Cardiac muscle cell (in vitro differentiated cells and primary cell): ENCODE measurements around the gene YIPF5. TPM values are rescaled to one million over a fixed set of nuclear protein-coding genes. Genes with fewer than 3 reads are reported as not detected.

Source experiments
- DNase-seq, 2 donors: peaks; one replicate each; pipeline versions ENCODE4 v3.0.0 to v3.0.0-alpha.2; 2010 to 2017; ENCODE audit warnings: low read depth in 1 of 2, low spot score in 1 of 2
- H3K27ac ChIP-seq: fragments of 200-600 bp; sonication (generic); 2 replicates; pipeline ENCODE4 v1.5.1; 2016
- H3K27me3 ChIP-seq: fragments of 200-600 bp; sonication (generic); 2 replicates; pipeline ENCODE4 v1.6.0; 2016; ENCODE audit warnings: control low read depth
- H3K36me3 ChIP-seq: fragments of 200-600 bp; sonication (generic); 2 replicates; pipeline ENCODE4 v1.5.1; 2016; ENCODE audit warnings: control low read depth
- H3K4me1 ChIP-seq: fragments of 200-600 bp; sonication (generic); 2 replicates; pipeline ENCODE4 v1.8.1; 2017; ENCODE audit warnings: low read depth, mild to moderate bottlenecking, mixed run types
- H3K4me3 ChIP-seq: fragments of 200-600 bp; sonication (generic); 2 replicates; pipeline ENCODE4 v1.5.1; 2016; ENCODE audit warnings: mild to moderate bottlenecking
- H3K9me3 ChIP-seq: fragments of 200-600 bp; sonication (generic); 2 replicates; pipeline ENCODE4 v1.5.1; 2017; ENCODE audit warnings: low read depth, mild to moderate bottlenecking, control low read depth
- polyA plus RNA-seq: library from polyadenylated mRNA; unstranded; fragments of >200 nt; fragmentation: Nextera tagmentation; extraction: Ambion mirVana; gene quantifications from 2 replicates; pipeline ENCODE4 v1.2.1, GENCODE V29; 2016
- total RNA-seq: library from RNA; depleted of rRNA; stranded (reverse); fragments of >200 nt; gene quantifications from 2 replicates; pipeline ENCODE4 v1.2.3, GENCODE V29; 2016
- TF ChIP-seq, protein P1 (sequence below): IDR thresholded peaks from 2 replicates; pipeline ENCODE4 v1.5.1; 2012; ENCODE audit warnings: low read depth, mild to moderate bottlenecking, low read length

YIPF5 gene
- total and polyA plus RNA-seq, 2 experiments from 2014 or later, result 17.8 to 72.8 TPM

DNA sequence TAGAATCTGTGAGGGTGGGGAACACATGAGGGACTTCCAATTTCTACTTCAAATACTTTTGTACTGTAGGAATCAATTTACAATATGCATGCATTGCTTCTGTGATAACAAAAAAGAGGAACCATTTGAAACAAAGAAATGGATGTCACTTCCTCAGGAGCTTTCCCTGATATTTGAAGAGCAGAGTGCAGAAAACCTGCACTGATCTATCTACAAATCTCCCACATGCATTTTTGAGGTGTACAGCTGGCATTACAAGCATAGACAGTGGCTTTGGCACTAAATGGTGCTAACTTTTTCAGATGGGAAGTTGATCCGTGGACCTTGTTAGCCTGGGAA lies 27.7 kb downstream of the YIPF5 start:
- H3K36me3 ChIP-seq, result no peaks in the 10 kb centered on the region
- no peak for DNase-seq
- H3K27ac ChIP-seq, result no peak overlapping the region
- no peaks in the 10 kb centered on the region for H3K9me3 ChIP-seq
- no peaks in the 10 kb centered on the region for H3K4me1 ChIP-seq
- no peaks in the 10 kb centered on the region for H3K27me3 ChIP-seq
- TF ChIP-seq, protein P1, sequence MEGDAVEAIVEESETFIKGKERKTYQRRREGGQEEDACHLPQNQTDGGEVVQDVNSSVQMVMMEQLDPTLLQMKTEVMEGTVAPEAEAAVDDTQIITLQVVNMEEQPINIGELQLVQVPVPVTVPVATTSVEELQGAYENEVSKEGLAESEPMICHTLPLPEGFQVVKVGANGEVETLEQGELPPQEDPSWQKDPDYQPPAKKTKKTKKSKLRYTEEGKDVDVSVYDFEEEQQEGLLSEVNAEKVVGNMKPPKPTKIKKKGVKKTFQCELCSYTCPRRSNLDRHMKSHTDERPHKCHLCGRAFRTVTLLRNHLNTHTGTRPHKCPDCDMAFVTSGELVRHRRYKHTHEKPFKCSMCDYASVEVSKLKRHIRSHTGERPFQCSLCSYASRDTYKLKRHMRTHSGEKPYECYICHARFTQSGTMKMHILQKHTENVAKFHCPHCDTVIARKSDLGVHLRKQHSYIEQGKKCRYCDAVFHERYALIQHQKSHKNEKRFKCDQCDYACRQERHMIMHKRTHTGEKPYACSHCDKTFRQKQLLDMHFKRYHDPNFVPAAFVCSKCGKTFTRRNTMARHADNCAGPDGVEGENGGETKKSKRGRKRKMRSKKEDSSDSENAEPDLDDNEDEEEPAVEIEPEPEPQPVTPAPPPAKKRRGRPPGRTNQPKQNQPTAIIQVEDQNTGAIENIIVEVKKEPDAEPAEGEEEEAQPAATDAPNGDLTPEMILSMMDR, result no peak
- H3K4me3 ChIP-seq, result no peak overlapping the region

DNA sequence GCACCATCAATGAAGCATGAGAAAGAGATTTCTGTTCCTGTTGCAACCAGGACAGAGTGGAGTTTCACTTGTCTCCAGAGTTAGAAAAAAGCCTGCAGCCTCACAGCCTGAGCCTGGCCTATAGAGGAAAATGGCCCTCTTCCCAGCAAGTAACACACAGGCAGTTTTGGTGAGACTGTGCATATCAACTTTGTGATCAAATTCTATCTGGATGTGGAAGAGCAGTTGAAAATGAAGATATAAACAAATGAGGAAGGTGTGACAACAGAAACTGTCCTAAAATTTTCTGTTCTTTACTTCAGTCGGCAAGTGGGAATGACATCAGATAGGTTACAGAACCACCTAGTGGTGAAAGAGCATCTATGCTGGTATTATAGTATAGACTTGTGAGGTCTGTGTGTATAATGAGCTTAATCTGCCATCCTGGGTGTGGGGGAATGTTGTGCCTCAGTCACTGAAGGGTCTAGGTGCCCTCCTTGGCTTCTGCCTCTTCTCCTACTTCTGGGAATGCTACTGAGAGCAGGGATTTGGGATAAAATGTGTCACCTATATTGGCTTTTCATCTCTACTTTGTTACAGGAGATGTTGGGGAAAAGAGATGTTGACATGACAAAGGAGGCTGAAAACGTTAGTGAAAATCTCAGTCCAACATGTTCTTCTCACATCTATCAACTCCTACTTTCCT lies 28.2 kb downstream of the YIPF5 start:
- no peaks in the 10 kb centered on the region for H3K36me3 ChIP-seq

DNA sequence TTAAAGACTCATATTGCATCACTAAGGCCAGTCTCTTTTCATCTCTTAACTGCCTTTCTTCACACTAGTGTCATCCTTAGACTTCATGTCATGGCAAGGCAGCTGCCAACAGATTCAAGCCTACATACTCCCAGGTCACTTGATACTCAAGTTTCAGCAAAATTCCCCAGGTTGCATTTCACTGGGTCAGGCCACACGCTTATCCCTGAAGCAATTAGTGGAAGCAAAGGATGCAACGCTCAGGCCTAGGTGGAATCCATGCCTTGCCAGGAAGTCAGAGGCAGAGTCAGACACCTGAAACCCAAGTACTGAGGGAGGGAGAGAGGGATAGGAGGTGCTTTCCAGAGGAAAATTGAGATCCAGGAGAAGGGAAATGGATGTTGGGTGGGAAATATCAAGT lies 28.9 kb downstream of the YIPF5 start:
- Histone ChIP-seq H3K4me3 (no peak overlapping the region), H3K4me1 (no peaks in the 10 kb centered on the region), H3K9me3 (no peaks in the 10 kb centered on the region), H3K27ac (no peak overlapping the region), H3K27me3 (no peaks in the 10 kb centered on the region), H3K36me3 (no peaks in the 10 kb centered on the region)
- TF ChIP-seq, protein P1, result no peak
- no peak for DNase-seq

More for the DNA sequence above, 28.2 kb downstream of the YIPF5 start:
- TF ChIP-seq, protein P1, result peak; percentile 69
- DNase-seq, result peak; percentile 47 to 65
- no peak overlapping the region for H3K4me3 ChIP-seq
- H3K9me3 ChIP-seq, result no peaks in the 10 kb centered on the region
- no peaks in the 10 kb centered on the region for H3K4me1 ChIP-seq
- H3K27me3 ChIP-seq, result no peaks in the 10 kb centered on the region
- H3K27ac ChIP-seq, result no peak overlapping the region

DNA sequence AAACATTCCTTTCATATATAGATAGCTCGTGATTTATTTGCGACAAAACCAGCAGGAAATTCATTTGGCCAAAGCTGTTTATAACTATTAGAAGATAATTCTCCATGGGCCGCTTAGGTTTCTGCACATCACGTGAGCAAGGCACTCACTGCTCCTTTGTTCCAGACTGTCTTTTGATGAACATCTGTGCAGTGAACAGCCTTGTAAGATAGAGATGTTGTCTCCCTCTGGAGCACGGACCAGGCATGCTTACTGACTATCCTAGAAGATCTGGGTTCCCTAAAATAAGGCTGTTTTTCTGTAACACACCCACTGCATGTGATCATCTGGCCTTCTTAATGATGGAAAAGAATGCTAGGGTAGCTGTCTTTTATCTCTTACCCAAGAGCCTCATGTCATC lies 30.9 kb downstream of the YIPF5 start:
- peak in 1 of 2 donors; percentile 46 for DNase-seq
- H3K4me3 ChIP-seq, result no peak overlapping the region
- H3K27me3 ChIP-seq, result no peaks in the 10 kb centered on the region
- TF ChIP-seq, protein P1, result peak; percentile 14
- no peaks in the 10 kb centered on the region for H3K36me3 ChIP-seq
- H3K4me1 ChIP-seq, result no peaks in the 10 kb centered on the region
- no peaks in the 10 kb centered on the region for H3K9me3 ChIP-seq
- no peak overlapping the region for H3K27ac ChIP-seq

DNA sequence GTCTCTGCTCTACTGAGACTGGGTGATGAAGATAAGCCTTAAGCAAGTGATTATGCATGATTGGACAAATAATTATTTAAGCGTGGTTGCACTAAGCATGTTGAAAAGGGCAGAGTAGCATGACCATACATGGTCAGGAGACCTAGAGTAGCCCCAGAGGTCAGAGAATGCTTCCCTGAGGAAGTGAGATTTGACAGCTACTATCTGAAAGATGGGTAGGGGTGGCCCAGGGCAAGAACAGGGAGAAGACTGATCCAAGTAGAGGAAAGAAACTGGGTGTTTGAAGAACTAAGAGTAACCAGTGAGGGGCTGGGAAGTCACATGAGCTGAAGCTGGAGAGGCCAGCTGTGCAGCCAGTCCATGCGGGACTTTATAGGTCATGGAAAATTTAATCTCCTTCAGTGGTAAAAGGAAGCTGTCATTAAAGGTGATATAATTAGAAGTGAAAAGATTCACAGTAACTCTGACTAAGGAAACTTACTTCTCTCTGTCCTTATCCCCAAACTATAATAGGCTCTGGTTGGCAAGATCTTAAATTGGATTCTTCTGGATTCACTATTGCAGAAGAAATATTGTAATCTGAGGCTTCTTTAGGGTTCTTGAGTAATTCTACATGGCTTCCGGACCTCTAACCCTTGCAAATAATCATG lies 35.2 kb downstream of the YIPF5 start:
- Histone ChIP-seq H3K27me3 (no peaks in the 10 kb centered on the region), H3K9me3 (no peaks in the 10 kb centered on the region), H3K36me3 (no peaks in the 10 kb centered on the region), H3K4me1 (no peaks in the 10 kb centered on the region), H3K4me3 (no peak overlapping the region), H3K27ac (no peak overlapping the region)
- DNase-seq, result no peak
- TF ChIP-seq, protein P1, result no peak
